C4-2B (cell line): ENCODE measurements around the gene JCHAIN.

Experiments used
- ZFX ChIP-seq: fragments of 450-650 bp; IDR thresholded peaks from 2 replicates; pipeline ENCODE4 v1.6.1; 2017
- TF ChIP-seq, protein P1 (sequence below): fragments of 450-650 bp; conservative IDR thresholded peaks from 2 replicates; pipeline ENCODE4 v1.5.1; 2017; ENCODE audit warnings: mild to moderate bottlenecking

DNA sequence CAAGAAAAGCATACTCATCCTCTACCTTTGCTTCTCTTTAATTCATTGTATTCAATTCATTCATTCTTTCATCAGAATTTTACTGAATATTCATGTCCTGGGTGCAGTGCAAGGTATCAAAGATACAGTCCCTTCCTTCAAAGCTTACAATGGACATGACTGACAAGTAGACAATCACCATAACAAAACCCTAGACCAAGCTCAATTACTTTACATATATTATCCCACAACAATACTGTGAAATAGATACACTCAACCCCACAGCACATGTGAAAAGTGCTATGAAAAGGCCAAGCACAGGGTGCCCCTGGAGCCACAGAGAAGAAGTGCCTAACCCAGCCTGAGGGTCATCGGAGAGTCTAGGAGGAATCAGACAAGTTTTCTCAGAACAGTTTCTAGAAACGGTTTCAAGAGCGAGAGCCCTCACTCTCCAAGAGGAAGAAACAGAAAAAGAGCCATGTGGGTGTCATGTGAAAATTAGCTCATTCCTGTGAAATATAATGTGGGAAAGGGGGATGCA is 58.9 kb downstream of the JCHAIN start:
- TF ChIP-seq, protein P1, sequence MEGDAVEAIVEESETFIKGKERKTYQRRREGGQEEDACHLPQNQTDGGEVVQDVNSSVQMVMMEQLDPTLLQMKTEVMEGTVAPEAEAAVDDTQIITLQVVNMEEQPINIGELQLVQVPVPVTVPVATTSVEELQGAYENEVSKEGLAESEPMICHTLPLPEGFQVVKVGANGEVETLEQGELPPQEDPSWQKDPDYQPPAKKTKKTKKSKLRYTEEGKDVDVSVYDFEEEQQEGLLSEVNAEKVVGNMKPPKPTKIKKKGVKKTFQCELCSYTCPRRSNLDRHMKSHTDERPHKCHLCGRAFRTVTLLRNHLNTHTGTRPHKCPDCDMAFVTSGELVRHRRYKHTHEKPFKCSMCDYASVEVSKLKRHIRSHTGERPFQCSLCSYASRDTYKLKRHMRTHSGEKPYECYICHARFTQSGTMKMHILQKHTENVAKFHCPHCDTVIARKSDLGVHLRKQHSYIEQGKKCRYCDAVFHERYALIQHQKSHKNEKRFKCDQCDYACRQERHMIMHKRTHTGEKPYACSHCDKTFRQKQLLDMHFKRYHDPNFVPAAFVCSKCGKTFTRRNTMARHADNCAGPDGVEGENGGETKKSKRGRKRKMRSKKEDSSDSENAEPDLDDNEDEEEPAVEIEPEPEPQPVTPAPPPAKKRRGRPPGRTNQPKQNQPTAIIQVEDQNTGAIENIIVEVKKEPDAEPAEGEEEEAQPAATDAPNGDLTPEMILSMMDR: no peak
- no peak for TF ChIP-seq ZFX
